HepG2 (cell line): ENCODE measurements around the gene DNAJB2. TPM values are rescaled to one million over a fixed set of nuclear protein-coding genes. Genes with fewer than 3 reads are reported as not detected.

ENCODE experiments used
- AGO1 ChIP-seq: fragments of 200-400 bp; formaldehyde crosslinking; IDR thresholded peaks from 2 replicates; pipeline ENCODE4 v1.6.1; 2017; ENCODE audit warnings: mild to moderate bottlenecking, low read depth, low read length, moderate library complexity; ENCODE audit not compliant: poor library complexity, severe bottlenecking
- CERS6 ChIP-seq: sonication (generic); formaldehyde crosslinking; IDR thresholded peaks from 2 replicates; pipeline ENCODE4 v1.5.0; 2020; ENCODE audit warnings: missing genetic modification reagents
- HDAC2 ChIP-seq: sonication (generic); formaldehyde crosslinking; IDR thresholded peaks from 2 replicates; pipeline ENCODE4 v1.4.0; 2020; ENCODE audit warnings: missing genetic modification reagents
- MTA1 ChIP-seq: sonication (generic); formaldehyde crosslinking; IDR thresholded peaks from 2 replicates; pipeline ENCODE4 v1.4.0; 2020; ENCODE audit warnings: missing genetic modification reagents, mild to moderate bottlenecking, borderline replicate concordance
- MXI1 ChIP-seq: IDR thresholded peaks from 3 replicates; pipeline ENCODE4 v1.6.1; 2012; ENCODE audit warnings: low read depth, low read length, inconsistent platforms, borderline replicate concordance
- RELA ChIP-seq: sonication (generic); formaldehyde crosslinking; IDR thresholded peaks from 2 replicates; pipeline ENCODE4 v1.4.0; 2020; ENCODE audit warnings: missing genetic modification reagents
- SALL2 ChIP-seq: sonication (generic); formaldehyde crosslinking; IDR thresholded peaks from 2 replicates; pipeline ENCODE4 v1.8.1; 2023; ENCODE audit warnings: mild to moderate bottlenecking, missing genetic modification reagents, inconsistent platforms
- YEATS4 ChIP-seq: sonication (generic); formaldehyde crosslinking; IDR thresholded peaks from 2 replicates; pipeline ENCODE4 v1.4.0; 2020; ENCODE audit warnings: missing genetic modification reagents, borderline replicate concordance
- ZBTB39 ChIP-seq: sonication (generic); formaldehyde crosslinking; IDR thresholded peaks from 2 replicates; pipeline ENCODE4 v1.5.0; 2020; ENCODE audit warnings: missing genetic modification reagents
- ZFP37 ChIP-seq: sonication (generic); formaldehyde crosslinking; IDR thresholded peaks from 2 replicates; pipeline ENCODE4 v1.4.0; 2020; ENCODE audit warnings: missing genetic modification reagents, borderline replicate concordance
- ZNF10 ChIP-seq: sonication (generic); formaldehyde crosslinking; IDR thresholded peaks from 2 replicates; pipeline ENCODE4 v1.4.0; 2020; ENCODE audit warnings: mild to moderate bottlenecking, low read depth, missing genetic modification reagents, borderline replicate concordance
- ZNF34 ChIP-seq: sonication (generic); formaldehyde crosslinking; IDR thresholded peaks from 2 replicates; pipeline ENCODE4 v1.4.0; 2020; ENCODE audit warnings: mild to moderate bottlenecking, missing genetic modification reagents, borderline replicate concordance
- ZNF441 ChIP-seq: sonication (generic); formaldehyde crosslinking; IDR thresholded peaks from 2 replicates; pipeline ENCODE4 v1.7.0; 2021; ENCODE audit warnings: missing genetic modification reagents, borderline replicate concordance
- ZNF570 ChIP-seq: sonication (generic); formaldehyde crosslinking; IDR thresholded peaks from 2 replicates; pipeline ENCODE4 v1.4.0; 2020; ENCODE audit warnings: mild to moderate bottlenecking, missing genetic modification reagents, borderline replicate concordance
- ZNF781 ChIP-seq: sonication (generic); formaldehyde crosslinking; IDR thresholded peaks from 2 replicates; pipeline ENCODE4 v1.5.1; 2020; ENCODE audit warnings: borderline replicate concordance, mild to moderate bottlenecking, missing genetic modification reagents; ENCODE audit errors: not compliant biosample characterization
- ZNF83 ChIP-seq: sonication (generic); formaldehyde crosslinking; IDR thresholded peaks from 2 replicates; pipeline ENCODE4 v1.4.0; 2020; ENCODE audit warnings: missing genetic modification reagents, mild to moderate bottlenecking, borderline replicate concordance
- ZUFSP ChIP-seq: sonication (generic); formaldehyde crosslinking; IDR thresholded peaks from 2 replicates; pipeline ENCODE4 v1.9.0; 2021; ENCODE audit warnings: missing genetic modification reagents, mild to moderate bottlenecking, borderline replicate concordance
- polyA plus RNA-seq, 8 experiments: library from polyadenylated mRNA; depleted of rRNA in 3 of 8; stranded (reverse) in 7 of 8; unstranded in 1 of 8; fragments of >200 nt; fragmentation: Illumina TruSeq in 4 of 8; extraction: Trizol in 4 of 8; gene quantifications; 2 replicates each; pipeline versions ENCODE4 v1.2.1 to v1.2.3, GENCODE V29; 2011 to 2016; ENCODE audit warnings: low read depth in 4 of 8, missing spikeins in 1 of 8, mixed read lengths in 1 of 8; ENCODE audit not compliant: insufficient read depth in 1 of 8
- total RNA-seq, 5 experiments: library from RNA; depleted of rRNA; stranded (reverse); fragments of >200 nt; fragmentation: Illumina TruSeq; extraction: Trizol; gene quantifications; 2 replicates each; pipeline ENCODE4 v1.2.3, GENCODE V29; 2016; ENCODE audit warnings: low read depth in 1 of 5
- TF ChIP-seq, protein P1 (sequence below): sonication (generic); formaldehyde crosslinking; IDR thresholded peaks from 2 replicates; pipeline ENCODE4 v1.4.0; 2020; ENCODE audit warnings: missing genetic modification reagents, borderline replicate concordance
- TF ChIP-seq, protein P2 (sequence below): sonication (generic); formaldehyde crosslinking; IDR thresholded peaks from 2 replicates; pipeline ENCODE4 v1.5.1; 2020; ENCODE audit warnings: missing genetic modification reagents, mild to moderate bottlenecking, borderline replicate concordance

The DNAJB2 gene
- total and polyA plus RNA-seq, 2 of the 13 experiments (the other 11 are each of a cell fraction or from before 2014, with no cell fraction given), result 21.3 to 31.1 TPM

GRCh38 chr2:219245148-219245898 is 33.8 kb upstream of the DNAJB2 start, which contains the start of the genes GLB1L and STK16 (continued):
- TF ChIP-seq, protein P1, sequence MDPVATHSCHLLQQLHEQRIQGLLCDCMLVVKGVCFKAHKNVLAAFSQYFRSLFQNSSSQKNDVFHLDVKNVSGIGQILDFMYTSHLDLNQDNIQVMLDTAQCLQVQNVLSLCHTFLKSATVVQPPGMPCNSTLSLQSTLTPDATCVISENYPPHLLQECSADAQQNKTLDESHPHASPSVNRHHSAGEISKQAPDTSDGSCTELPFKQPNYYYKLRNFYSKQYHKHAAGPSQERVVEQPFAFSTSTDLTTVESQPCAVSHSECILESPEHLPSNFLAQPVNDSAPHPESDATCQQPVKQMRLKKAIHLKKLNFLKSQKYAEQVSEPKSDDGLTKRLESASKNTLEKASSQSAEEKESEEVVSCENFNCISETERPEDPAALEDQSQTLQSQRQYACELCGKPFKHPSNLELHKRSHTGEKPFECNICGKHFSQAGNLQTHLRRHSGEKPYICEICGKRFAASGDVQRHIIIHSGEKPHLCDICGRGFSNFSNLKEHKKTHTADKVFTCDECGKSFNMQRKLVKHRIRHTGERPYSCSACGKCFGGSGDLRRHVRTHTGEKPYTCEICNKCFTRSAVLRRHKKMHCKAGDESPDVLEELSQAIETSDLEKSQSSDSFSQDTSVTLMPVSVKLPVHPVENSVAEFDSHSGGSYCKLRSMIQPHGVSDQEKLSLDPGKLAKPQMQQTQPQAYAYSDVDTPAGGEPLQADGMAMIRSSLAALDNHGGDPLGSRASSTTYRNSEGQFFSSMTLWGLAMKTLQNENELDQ (CRISPR knock-in tag), result no peak
- TF ChIP-seq CERS6 (CRISPR knock-in tag) (0 out of 2 replicates have a peak, but pooled peaks have one; percentile 61), ZUFSP (CRISPR knock-in tag) (no peak), ZNF83 (CRISPR knock-in tag) (no peak; the same call in 1 of the 2 replicates), HDAC2 (CRISPR knock-in tag) (peak; percentile 91), ZFP37 (CRISPR knock-in tag) (peak; percentile 89), MTA1 (CRISPR knock-in tag) (peak; percentile 84; the same call in 1 of the 2 replicates), ZNF570 (CRISPR knock-in tag) (peak; percentile 80; the same call in 1 of the 2 replicates), AGO1 (peak; percentile 43), ZNF441 (no peak), RELA (CRISPR knock-in tag) (peak; percentile 90), ZBTB39 (CRISPR knock-in tag) (no peak), ZNF781 (CRISPR knock-in tag) (no peak), YEATS4 (CRISPR knock-in tag) (peak; percentile 95), SALL2 (peak; percentile 95), MXI1 (peak; percentile 94), ZNF34 (CRISPR knock-in tag) (peak; percentile 87), ZNF10 (CRISPR knock-in tag) (no peak)
- TF ChIP-seq, protein P2, sequence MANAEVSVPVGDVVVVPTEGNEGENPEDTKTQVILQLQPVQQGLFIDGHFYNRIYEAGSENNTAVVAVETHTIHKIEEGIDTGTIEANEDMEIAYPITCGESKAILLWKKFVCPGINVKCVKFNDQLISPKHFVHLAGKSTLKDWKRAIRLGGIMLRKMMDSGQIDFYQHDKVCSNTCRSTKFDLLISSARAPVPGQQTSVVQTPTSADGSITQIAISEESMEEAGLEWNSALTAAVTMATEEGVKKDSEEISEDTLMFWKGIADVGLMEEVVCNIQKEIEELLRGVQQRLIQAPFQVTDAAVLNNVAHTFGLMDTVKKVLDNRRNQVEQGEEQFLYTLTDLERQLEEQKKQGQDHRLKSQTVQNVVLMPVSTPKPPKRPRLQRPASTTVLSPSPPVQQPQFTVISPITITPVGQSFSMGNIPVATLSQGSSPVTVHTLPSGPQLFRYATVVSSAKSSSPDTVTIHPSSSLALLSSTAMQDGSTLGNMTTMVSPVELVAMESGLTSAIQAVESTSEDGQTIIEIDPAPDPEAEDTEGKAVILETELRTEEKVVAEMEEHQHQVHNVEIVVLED (CRISPR knock-in tag), result peak; percentile 93
